ENCODE results near the gene RASGEF1B. TPM values are rescaled to one million over a fixed set of nuclear protein-coding genes. Genes with fewer than 3 reads are reported as not detected.

The RASGEF1B gene
- total RNA-seq, 1 donor from 2014 or later = 43.7 TPM

DNA sequence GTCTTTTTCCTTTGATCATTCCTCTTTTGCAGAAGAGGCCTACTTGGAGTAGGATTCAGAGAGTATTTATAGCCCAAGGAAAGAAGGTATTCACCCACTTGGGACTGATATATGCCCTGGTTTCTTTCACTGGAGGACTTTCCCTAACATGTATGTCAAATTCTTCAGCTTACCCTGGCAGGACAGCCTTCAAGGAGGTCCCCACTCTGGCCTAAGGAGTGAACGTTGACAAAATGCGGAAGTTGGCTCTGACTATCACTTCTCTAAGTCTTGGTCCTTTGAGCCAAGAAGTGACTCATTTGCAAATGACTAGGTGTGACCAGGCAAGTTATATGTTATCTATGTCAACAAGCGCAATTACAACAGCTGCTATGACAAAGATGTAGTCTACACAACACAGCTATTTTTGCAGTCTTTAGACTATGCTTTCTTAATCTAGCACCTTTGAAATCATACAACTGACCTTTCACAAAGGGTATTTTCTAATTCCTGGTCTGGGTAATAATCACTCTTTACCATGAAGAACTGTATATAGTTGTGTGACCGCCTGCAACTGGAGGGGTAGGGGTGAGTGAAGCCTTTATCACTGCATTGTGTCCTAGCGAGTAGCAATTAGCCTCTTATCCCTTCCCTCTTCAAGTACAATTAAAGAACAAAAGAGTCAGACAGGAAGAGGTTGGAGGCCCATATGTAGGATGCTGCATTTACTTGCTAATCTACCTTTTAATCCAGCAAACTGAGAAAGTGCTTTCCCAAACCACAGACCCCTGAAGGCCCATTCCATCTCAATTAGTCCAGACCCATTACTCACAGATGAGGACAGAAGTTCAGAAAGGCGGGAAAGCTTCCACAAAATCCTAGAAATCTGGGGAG, 50.1 kb downstream of the RASGEF1B start:
- DNase-seq = no peak
- ChIA-PET POLR2A (interaction anchor here (0.6 to 1.7 kb wide), 6 partner anchors 12 to 1613 kb away, joined by 3 to 5 read pairs (median 4); partner anchors contain the start of genes COPS4, HNRNPDL and RASGEF1B), CTCF (interaction anchor here (0.6 to 1.4 kb wide), 4 partner anchors 12 to 423 kb away, joined by 3 to 6 read pairs (median 4); no protein-coding TSS in a partner anchor)
- H3K4me1 Mint-ChIP-seq = peaks cover 49% of the 10 kb centered on the region
- ATAC-seq (ENCODE audit: low read depth) = peak; percentile 99
- no peaks in the 10 kb centered on the region for H3K9me3 Mint-ChIP-seq
- peaks cover 26% of the 10 kb centered on the region for H3K36me3 Mint-ChIP-seq (ENCODE audit: low read depth)
- intact Hi-C loops (cut with micrococcal nuclease) = loop anchor here (1.0 to 5.0 kb wide), 7 partner anchors 15 to 1009 kb away; partner anchors contain the start of genes ENOPH1, HNRNPD and HNRNPDL
- H3K27me3 Mint-ChIP-seq = no peaks in the 10 kb centered on the region
- TF ChIP-seq, protein P1, sequence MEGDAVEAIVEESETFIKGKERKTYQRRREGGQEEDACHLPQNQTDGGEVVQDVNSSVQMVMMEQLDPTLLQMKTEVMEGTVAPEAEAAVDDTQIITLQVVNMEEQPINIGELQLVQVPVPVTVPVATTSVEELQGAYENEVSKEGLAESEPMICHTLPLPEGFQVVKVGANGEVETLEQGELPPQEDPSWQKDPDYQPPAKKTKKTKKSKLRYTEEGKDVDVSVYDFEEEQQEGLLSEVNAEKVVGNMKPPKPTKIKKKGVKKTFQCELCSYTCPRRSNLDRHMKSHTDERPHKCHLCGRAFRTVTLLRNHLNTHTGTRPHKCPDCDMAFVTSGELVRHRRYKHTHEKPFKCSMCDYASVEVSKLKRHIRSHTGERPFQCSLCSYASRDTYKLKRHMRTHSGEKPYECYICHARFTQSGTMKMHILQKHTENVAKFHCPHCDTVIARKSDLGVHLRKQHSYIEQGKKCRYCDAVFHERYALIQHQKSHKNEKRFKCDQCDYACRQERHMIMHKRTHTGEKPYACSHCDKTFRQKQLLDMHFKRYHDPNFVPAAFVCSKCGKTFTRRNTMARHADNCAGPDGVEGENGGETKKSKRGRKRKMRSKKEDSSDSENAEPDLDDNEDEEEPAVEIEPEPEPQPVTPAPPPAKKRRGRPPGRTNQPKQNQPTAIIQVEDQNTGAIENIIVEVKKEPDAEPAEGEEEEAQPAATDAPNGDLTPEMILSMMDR (IDR thresholded peaks at IDR 0.05) = no peak
- peak overlapping the region; percentile 38 for H3K4me3 Mint-ChIP-seq
- peak overlapping the region; percentile 83 for H3K27ac Mint-ChIP-seq

DNA sequence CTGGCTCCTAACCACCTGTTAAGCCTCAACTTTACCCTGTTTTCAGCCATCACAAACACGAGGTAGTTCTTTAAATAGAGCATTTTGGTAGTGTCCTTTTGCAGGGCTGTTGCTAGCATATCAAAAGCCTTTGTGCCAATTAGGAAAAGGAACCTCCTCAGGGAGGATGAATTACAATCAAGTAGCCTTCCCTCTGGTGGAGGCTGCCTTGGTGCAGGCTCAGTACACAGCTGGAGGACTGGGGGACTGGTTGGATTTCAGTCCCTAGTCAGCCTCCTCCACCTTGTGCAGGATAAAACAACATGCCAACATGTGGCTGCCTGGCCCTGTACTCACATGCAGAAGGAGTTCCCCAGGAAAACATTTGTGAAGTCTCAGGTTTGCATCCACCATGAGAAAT, 53.1 kb downstream of the RASGEF1B start:
- ChIA-PET CTCF (interaction anchor here (1.2 kb wide), 1 partner anchor 942 kb away, joined by 4 read pairs; no protein-coding TSS in a partner anchor), POLR2A (interaction anchor here (0.9 kb wide), 1 partner anchor 53 kb away, joined by 3 read pairs; the partner anchor contains the start of gene RASGEF1B)
- intact Hi-C loops (cut with micrococcal nuclease) = no loop called here
- Mint-ChIP-seq H3K4me3 (no peak overlapping the region), H3K27ac (no peak overlapping the region), H3K9me3 (no peaks in the 10 kb centered on the region), H3K27me3 (no peaks in the 10 kb centered on the region), H3K36me3 (ENCODE audit: low read depth) (no peaks in the 10 kb centered on the region), H3K4me1 (peaks cover 43% of the 10 kb centered on the region)
- ATAC-seq (ENCODE audit: low read depth) (no peak), DNase-seq (no peak)
- TF ChIP-seq, protein P1 (IDR thresholded peaks at IDR 0.05) = no peak

DNA sequence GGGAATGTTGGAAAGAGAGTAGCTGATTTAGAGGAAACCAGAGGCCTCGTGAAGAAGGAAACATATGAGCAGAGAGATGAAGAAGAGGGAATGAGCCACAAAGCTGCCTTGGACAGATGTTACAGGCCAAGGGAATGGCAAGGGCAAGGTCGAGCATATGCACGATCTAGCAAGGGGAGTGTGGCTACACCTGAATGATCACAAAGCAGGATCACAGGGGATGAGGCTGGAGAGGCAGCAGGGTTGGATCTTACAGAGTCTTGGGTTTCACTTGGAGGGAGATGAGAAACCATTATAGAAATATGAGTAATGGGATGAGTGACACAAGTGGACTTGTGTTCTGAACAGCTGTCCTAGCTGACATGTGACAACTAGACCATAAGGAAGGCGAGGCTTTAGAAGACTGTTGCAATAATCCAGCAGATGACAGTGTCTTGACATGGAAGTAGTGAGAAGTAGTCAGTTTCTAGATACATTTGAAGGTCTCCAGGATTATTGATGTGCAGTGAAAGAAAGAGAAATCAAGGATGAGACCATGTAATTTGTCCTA, 58.7 kb downstream of the RASGEF1B start:
- Mint-ChIP-seq H3K4me1 (peaks cover 2% of the 10 kb centered on the region), H3K4me3 (no peak overlapping the region), H3K36me3 (ENCODE audit: low read depth) (no peaks in the 10 kb centered on the region), H3K27ac (no peak overlapping the region), H3K9me3 (no peaks in the 10 kb centered on the region), H3K27me3 (no peaks in the 10 kb centered on the region)
- ATAC-seq (ENCODE audit: low read depth) (no peak), DNase-seq (no peak)
- POLR2A ChIA-PET = interaction anchor here (0.7 kb wide), 1 partner anchor 952 kb away, joined by 3 read pairs; no protein-coding TSS in a partner anchor
- CTCF ChIA-PET = interaction anchor here (1.0 kb wide), 1 partner anchor 431 kb away, joined by 6 read pairs; no protein-coding TSS in a partner anchor
- intact Hi-C loops (cut with micrococcal nuclease) = no loop called here
- TF ChIP-seq, protein P1 (IDR thresholded peaks at IDR 0.05) = no peak

DNA sequence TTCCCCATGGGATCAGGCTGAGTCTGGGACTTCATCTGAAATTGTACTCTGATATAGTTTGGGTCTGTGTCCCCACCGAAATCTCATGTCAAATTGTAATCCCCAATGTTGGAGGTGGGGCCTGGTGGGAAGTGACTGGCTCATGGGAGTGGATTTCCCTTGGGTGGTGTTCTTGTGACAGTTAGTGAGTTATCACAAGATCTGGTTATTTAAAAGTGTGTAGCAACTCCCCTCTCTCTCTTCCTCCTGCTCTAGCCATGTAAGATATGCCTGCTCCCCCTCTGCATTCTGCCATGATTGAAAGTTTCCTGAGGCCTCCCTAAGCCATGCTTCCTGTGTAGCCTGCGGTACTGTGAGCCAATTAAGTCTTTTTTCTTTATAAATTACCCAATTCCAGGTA, 61.0 kb downstream of the RASGEF1B start:
- TF ChIP-seq, protein P1 (IDR thresholded peaks at IDR 0.05) = no peak
- no peak for DNase-seq
- Mint-ChIP-seq H3K27ac (no peak overlapping the region), H3K9me3 (no peaks in the 10 kb centered on the region), H3K4me1 (peaks cover 2% of the 10 kb centered on the region), H3K27me3 (peaks cover under 1% of the 10 kb centered on the region), H3K4me3 (no peak overlapping the region), H3K36me3 (ENCODE audit: low read depth) (no peaks in the 10 kb centered on the region)
- ChIA-PET POLR2A (no interaction called here), CTCF (no interaction called here)
- intact Hi-C loops (cut with micrococcal nuclease) = no loop called here
- ATAC-seq (ENCODE audit: low read depth) = no peak

DNA sequence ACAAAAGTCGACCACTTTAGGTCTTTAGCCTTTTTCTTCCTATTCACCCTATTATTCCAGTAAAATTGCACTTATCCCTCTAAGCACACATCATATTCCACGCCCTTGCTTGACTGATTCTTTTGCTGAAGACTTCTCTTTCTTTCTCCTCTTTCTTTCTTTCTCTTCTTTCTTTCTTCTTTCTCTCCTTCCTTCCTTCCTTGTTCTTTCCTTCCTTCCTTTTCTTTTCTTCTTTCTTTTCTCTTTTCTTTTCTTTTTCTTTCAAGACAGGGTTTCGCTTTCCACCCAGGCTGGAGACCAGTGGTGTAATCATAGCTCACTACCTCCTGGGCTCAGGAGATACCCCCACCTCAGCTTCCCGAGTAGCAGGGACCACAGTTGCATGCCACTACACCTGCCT, 61.9 kb downstream of the RASGEF1B start:
- DNase-seq (no peak), ATAC-seq (ENCODE audit: low read depth) (no peak)
- Mint-ChIP-seq H3K4me1 (peaks cover 3% of the 10 kb centered on the region), H3K9me3 (no peaks in the 10 kb centered on the region), H3K4me3 (no peak overlapping the region), H3K36me3 (ENCODE audit: low read depth) (no peaks in the 10 kb centered on the region), H3K27me3 (peaks cover 2% of the 10 kb centered on the region), H3K27ac (no peak overlapping the region)
- CTCF ChIA-PET = interaction anchor here (4.0 kb wide), 1 partner anchor 435 kb away, joined by 24 read pairs; no protein-coding TSS in a partner anchor
- TF ChIP-seq, protein P1 (IDR thresholded peaks at IDR 0.05) = no peak
- POLR2A ChIA-PET = interaction anchor here (0.7 kb wide), 1 partner anchor 11 kb away, joined by 6 read pairs; no protein-coding TSS in a partner anchor
- intact Hi-C loops (cut with micrococcal nuclease) = loop anchor here (5.0 kb wide), 3 partner anchors 32 to 1327 kb away; no protein-coding TSS in a partner anchor
